Measurements from ENCODE around the gene DENND11.

DENND11 gene

GRCh38 chr7:141702047-141702567 lies at the start of gene DENND11:
DENND11 (minus strand) TSS chr7:141702166; CDS start chr7:141702153, 13 bp downstream.
- H3K36me3 Mint-ChIP-seq (ENCODE audit: low read depth), result peaks cover 11% of the 10 kb centered on the region
- H3K27ac Mint-ChIP-seq, result peak within 1 kb of the TSS; percentile 76
- H3K4me1 Mint-ChIP-seq (ENCODE audit: low read depth), result peaks cover 25% of the 10 kb centered on the region
- no peaks in the 10 kb centered on the region for H3K9me3 Mint-ChIP-seq
- peaks cover 44% of the 10 kb centered on the region for H3K27me3 Mint-ChIP-seq (ENCODE audit: low read depth)
- H3K4me3 Mint-ChIP-seq, result peak within 1 kb of the TSS; percentile 81

- H3K27ac Mint-ChIP-seq, result no peak overlapping the region
- H3K4me3 Mint-ChIP-seq, result no peak overlapping the region
- peaks cover 31% of the 10 kb centered on the region for H3K9me3 Mint-ChIP-seq
- H3K36me3 Mint-ChIP-seq (ENCODE audit: low read depth), result peaks cover 66% of the 10 kb centered on the region
- no peaks in the 10 kb centered on the region for H3K4me1 Mint-ChIP-seq (ENCODE audit: low read depth)
- H3K27me3 Mint-ChIP-seq (ENCODE audit: low read depth), result no peaks in the 10 kb centered on the region
Measured at GRCh38 chr7:141748396-141748795, 46.4 kb upstream of the DENND11 start.

- Mint-ChIP-seq H3K27me3 (ENCODE audit: low read depth) (no peaks in the 10 kb centered on the region), H3K36me3 (ENCODE audit: low read depth) (peaks cover 45% of the 10 kb centered on the region), H3K9me3 (no peaks in the 10 kb centered on the region), H3K4me1 (ENCODE audit: low read depth) (peaks cover 14% of the 10 kb centered on the region), H3K4me3 (no peak overlapping the region), H3K27ac (no peak overlapping the region)
Measured at GRCh38 chr7:141744131-141744530, 42.2 kb upstream of the DENND11 start.

GRCh38 chr7:141742229-141742628 lies 40.3 kb upstream of the DENND11 start:
- H3K9me3 Mint-ChIP-seq, result no peaks in the 10 kb centered on the region
- H3K4me1 Mint-ChIP-seq (ENCODE audit: low read depth), result peaks cover 19% of the 10 kb centered on the region
- H3K27me3 Mint-ChIP-seq (ENCODE audit: low read depth), result no peaks in the 10 kb centered on the region
- peaks cover 44% of the 10 kb centered on the region for H3K36me3 Mint-ChIP-seq (ENCODE audit: low read depth)
- no peak overlapping the region for H3K27ac Mint-ChIP-seq
- H3K4me3 Mint-ChIP-seq, result no peak overlapping the region

- no peaks in the 10 kb centered on the region for H3K9me3 Mint-ChIP-seq
- H3K36me3 Mint-ChIP-seq (ENCODE audit: low read depth), result peaks cover 34% of the 10 kb centered on the region
- H3K4me3 Mint-ChIP-seq, result peak overlapping the region; percentile 71
- no peaks in the 10 kb centered on the region for H3K27me3 Mint-ChIP-seq (ENCODE audit: low read depth)
- peak overlapping the region; percentile 49 for H3K27ac Mint-ChIP-seq
- peaks cover 21% of the 10 kb centered on the region for H3K4me1 Mint-ChIP-seq (ENCODE audit: low read depth)
Measured at GRCh38 chr7:141739250-141739649, 37.3 kb upstream of the DENND11 start.

- H3K9me3 Mint-ChIP-seq, result no peaks in the 10 kb centered on the region
- H3K4me1 Mint-ChIP-seq (ENCODE audit: low read depth), result peaks cover 21% of the 10 kb centered on the region
- peak overlapping the region; percentile 95 for H3K4me3 Mint-ChIP-seq
- H3K27me3 Mint-ChIP-seq (ENCODE audit: low read depth), result no peaks in the 10 kb centered on the region
- peaks cover 27% of the 10 kb centered on the region for H3K36me3 Mint-ChIP-seq (ENCODE audit: low read depth)
- H3K27ac Mint-ChIP-seq, result peak overlapping the region; percentile 95
Measured at GRCh38 chr7:141738592-141739013, 36.6 kb upstream of the DENND11 start.

- H3K9me3 Mint-ChIP-seq, result no peaks in the 10 kb centered on the region
- peak within 1 kb of the TSS; percentile 95 for H3K27ac Mint-ChIP-seq
- H3K27me3 Mint-ChIP-seq (ENCODE audit: low read depth), result no peaks in the 10 kb centered on the region
- peaks cover 21% of the 10 kb centered on the region for H3K4me1 Mint-ChIP-seq (ENCODE audit: low read depth)
- peaks cover 22% of the 10 kb centered on the region for H3K36me3 Mint-ChIP-seq (ENCODE audit: low read depth)
- H3K4me3 Mint-ChIP-seq, result peak within 1 kb of the TSS; percentile 95
Measured at GRCh38 chr7:141737836-141738591, 36.0 kb upstream of the DENND11 start, which contains the start of gene SSBP1. SSBP1 (plus strand) TSS chr7:141738358; CDS start chr7:141739167, 809 bp downstream.

- H3K36me3 Mint-ChIP-seq (ENCODE audit: low read depth), result peaks cover 17% of the 10 kb centered on the region
- peaks cover 21% of the 10 kb centered on the region for H3K4me1 Mint-ChIP-seq (ENCODE audit: low read depth)
- peak overlapping the region; percentile 95 for H3K4me3 Mint-ChIP-seq
- H3K9me3 Mint-ChIP-seq, result no peaks in the 10 kb centered on the region
- peak overlapping the region; percentile 95 for H3K27ac Mint-ChIP-seq
- H3K27me3 Mint-ChIP-seq (ENCODE audit: low read depth), result no peaks in the 10 kb centered on the region
Measured at GRCh38 chr7:141737118-141737835, 35.3 kb upstream of the DENND11 start.

- Mint-ChIP-seq H3K9me3 (no peaks in the 10 kb centered on the region), H3K36me3 (ENCODE audit: low read depth) (no peaks in the 10 kb centered on the region), H3K27me3 (ENCODE audit: low read depth) (no peaks in the 10 kb centered on the region), H3K27ac (no peak overlapping the region), H3K4me1 (ENCODE audit: low read depth) (peaks cover 3% of the 10 kb centered on the region), H3K4me3 (peak overlapping the region; percentile 50)
Measured at GRCh38 chr7:141731476-141732149, 29.6 kb upstream of the DENND11 start.

GRCh38 chr7:141729020-141729419 lies 27.1 kb upstream of the DENND11 start:
- H3K9me3 Mint-ChIP-seq, result no peaks in the 10 kb centered on the region
- H3K27ac Mint-ChIP-seq, result no peak overlapping the region
- H3K36me3 Mint-ChIP-seq (ENCODE audit: low read depth), result peaks cover 2% of the 10 kb centered on the region
- H3K27me3 Mint-ChIP-seq (ENCODE audit: low read depth), result no peaks in the 10 kb centered on the region
- H3K4me1 Mint-ChIP-seq (ENCODE audit: low read depth), result peaks cover 2% of the 10 kb centered on the region
- H3K4me3 Mint-ChIP-seq, result no peak overlapping the region

GRCh38 chr7:141722529-141722928 lies 20.6 kb upstream of the DENND11 start:
- Mint-ChIP-seq H3K27ac (no peak overlapping the region), H3K9me3 (no peaks in the 10 kb centered on the region), H3K4me1 (ENCODE audit: low read depth) (peaks cover 2% of the 10 kb centered on the region), H3K4me3 (no peak overlapping the region), H3K27me3 (ENCODE audit: low read depth) (peaks cover 3% of the 10 kb centered on the region), H3K36me3 (ENCODE audit: low read depth) (peaks cover 2% of the 10 kb centered on the region)

GRCh38 chr7:141717450-141717849 lies 15.5 kb upstream of the DENND11 start:
- no peak overlapping the region for H3K4me3 Mint-ChIP-seq
- H3K27ac Mint-ChIP-seq, result no peak overlapping the region
- peaks cover 4% of the 10 kb centered on the region for H3K4me1 Mint-ChIP-seq (ENCODE audit: low read depth)
- H3K36me3 Mint-ChIP-seq (ENCODE audit: low read depth), result no peaks in the 10 kb centered on the region
- peaks cover 14% of the 10 kb centered on the region for H3K27me3 Mint-ChIP-seq (ENCODE audit: low read depth)
- no peaks in the 10 kb centered on the region for H3K9me3 Mint-ChIP-seq

GRCh38 chr7:141715794-141716689 lies 14.1 kb upstream of the DENND11 start:
- peaks cover 14% of the 10 kb centered on the region for H3K27me3 Mint-ChIP-seq (ENCODE audit: low read depth)
- no peak overlapping the region for H3K4me3 Mint-ChIP-seq
- peaks cover 13% of the 10 kb centered on the region for H3K4me1 Mint-ChIP-seq (ENCODE audit: low read depth)
- no peak overlapping the region for H3K27ac Mint-ChIP-seq
- H3K36me3 Mint-ChIP-seq (ENCODE audit: low read depth), result peaks cover under 1% of the 10 kb centered on the region
- H3K9me3 Mint-ChIP-seq, result no peaks in the 10 kb centered on the region
